Measurements from ENCODE around the gene SMIM36. TPM values are rescaled to one million over a fixed set of nuclear protein-coding genes. Genes with fewer than 3 reads are reported as not detected.
"Not testable (repeated sequence)": the region's sequence is repeated elsewhere in the genome, so short reads cannot be mapped to it uniquely, and the experiment has no call there.

Gene SMIM36
- total RNA-seq, 1 donor from 2014 or later: not detected

DNA sequence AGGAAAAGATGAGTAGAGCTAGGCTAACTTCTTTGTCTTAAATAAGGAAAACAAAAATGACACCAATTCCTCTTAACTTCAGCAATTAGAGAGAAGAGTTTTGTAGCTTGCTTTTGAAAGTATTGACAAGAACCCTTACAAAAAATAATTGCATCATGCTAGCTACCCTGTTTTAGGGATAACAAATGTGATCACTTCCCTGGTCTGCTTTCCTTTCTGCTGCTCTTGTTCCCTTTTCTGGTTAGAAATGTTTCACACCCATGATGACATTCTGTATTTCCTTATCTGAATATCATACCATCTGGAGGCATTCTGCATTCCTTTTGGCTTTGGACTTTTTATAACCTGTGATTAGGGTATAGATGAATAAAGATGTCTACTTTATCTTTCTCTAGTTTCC is 9.9 kb upstream of the SMIM36 start:
- Mint-ChIP-seq H3K36me3 (no peaks in the 10 kb centered on the region), H3K27ac (no peak overlapping the region), H3K4me1 (ENCODE audit: unreplicated experiment) (no peaks in the 10 kb centered on the region), H3K9me3 (no peaks in the 10 kb centered on the region), H3K4me3 (no peak overlapping the region), H3K27me3 (peaks cover 10% of the 10 kb centered on the region)
- no peak for TF ChIP-seq CTCF (conservative IDR thresholded peaks at IDR 0.05)
- DNase-seq (ENCODE audit: extremely low spot score, unreplicated experiment): no peak

GRCh38 chr17:55520402-55520801 is 9.2 kb upstream of the SMIM36 start:
- DNase-seq (ENCODE audit: extremely low spot score, unreplicated experiment): no peak
- TF ChIP-seq CTCF (conservative IDR thresholded peaks at IDR 0.05): no peak
- H3K9me3 Mint-ChIP-seq: no peaks in the 10 kb centered on the region
- H3K4me1 Mint-ChIP-seq (ENCODE audit: unreplicated experiment): no peaks in the 10 kb centered on the region
- no peak overlapping the region for H3K4me3 Mint-ChIP-seq
- H3K36me3 Mint-ChIP-seq: no peaks in the 10 kb centered on the region
- H3K27ac Mint-ChIP-seq: no peak overlapping the region
- H3K27me3 Mint-ChIP-seq: peaks cover 10% of the 10 kb centered on the region

DNA sequence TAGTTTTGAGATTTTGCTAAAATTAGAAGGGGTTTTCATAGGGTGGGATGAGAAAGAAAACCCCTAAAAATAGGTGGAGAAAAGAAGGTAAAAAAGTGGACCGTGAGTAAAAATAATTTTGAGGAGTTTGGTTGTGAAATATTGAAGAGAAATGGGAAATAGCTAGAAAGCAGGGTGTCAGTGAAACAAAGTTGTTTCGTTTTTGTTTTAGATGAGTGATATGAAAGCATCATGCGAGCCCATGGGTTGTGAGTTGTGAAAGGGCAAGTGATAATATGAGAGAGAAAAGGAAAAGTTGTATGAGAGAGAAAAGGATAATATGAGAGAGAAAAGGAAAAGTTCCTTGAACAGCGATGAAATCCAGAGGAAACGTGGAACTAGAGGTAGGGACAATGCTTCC is 7.3 kb upstream of the SMIM36 start:
- Mint-ChIP-seq H3K4me1 (ENCODE audit: unreplicated experiment) (peaks cover 7% of the 10 kb centered on the region), H3K36me3 (no peaks in the 10 kb centered on the region), H3K9me3 (no peaks in the 10 kb centered on the region), H3K27me3 (peaks cover 4% of the 10 kb centered on the region), H3K27ac (no peak overlapping the region), H3K4me3 (no peak overlapping the region)
- no peak for DNase-seq (ENCODE audit: extremely low spot score, unreplicated experiment)
- TF ChIP-seq CTCF (conservative IDR thresholded peaks at IDR 0.05): no peak

GRCh38 chr17:55513885-55514590 is 2.8 kb upstream of the SMIM36 start:
- peak; percentile 95 for TF ChIP-seq CTCF (conservative IDR thresholded peaks at IDR 0.05)
- Mint-ChIP-seq H3K36me3 (no peaks in the 10 kb centered on the region), H3K27ac (no peak overlapping the region), H3K4me3 (peak overlapping the region; percentile 10), H3K9me3 (no peaks in the 10 kb centered on the region), H3K27me3 (peaks cover 10% of the 10 kb centered on the region), H3K4me1 (ENCODE audit: unreplicated experiment) (peaks cover 11% of the 10 kb centered on the region)
- DNase-seq (ENCODE audit: extremely low spot score, unreplicated experiment): no peak

GRCh38 chr17:55507669-55508068 is 3.6 kb downstream of the SMIM36 start:
- not testable (repeated sequence) for DNase-seq (ENCODE audit: extremely low spot score, unreplicated experiment); H3K27ac Mint-ChIP-seq; H3K4me1 Mint-ChIP-seq (ENCODE audit: unreplicated experiment); H3K9me3 Mint-ChIP-seq; H3K27me3 Mint-ChIP-seq; H3K36me3 Mint-ChIP-seq; H3K4me3 Mint-ChIP-seq

- H3K9me3 Mint-ChIP-seq, H3K27ac Mint-ChIP-seq: not testable (repeated sequence)
- peak overlapping the region; percentile 49 for H3K4me3 Mint-ChIP-seq
Observed at GRCh38 chr17:55501626-55502025, 9.6 kb downstream of the SMIM36 start.

DNA sequence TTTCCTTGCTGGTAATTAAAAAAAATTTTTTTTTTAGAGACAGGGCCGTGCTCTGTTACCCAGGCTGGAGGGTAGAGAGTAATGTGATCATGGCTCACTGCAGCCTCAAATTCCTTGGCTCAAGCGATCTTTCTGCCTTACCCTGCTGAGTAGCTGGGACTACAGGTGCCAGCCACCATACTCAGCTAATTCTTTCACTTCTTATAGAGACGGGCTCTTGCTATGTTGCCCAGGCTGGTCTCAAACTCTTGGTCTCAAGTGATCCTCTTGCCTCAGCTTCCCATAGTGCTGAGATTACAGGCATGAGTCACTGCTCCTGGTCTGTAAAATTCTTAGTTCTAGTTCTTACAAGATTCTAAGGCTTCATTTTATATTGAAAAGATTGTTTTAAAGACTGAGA is 11.1 kb downstream of the SMIM36 start:
- Mint-ChIP-seq H3K9me3 (no peaks in the 10 kb centered on the region), H3K27ac (no peak overlapping the region), H3K27me3 (no peaks in the 10 kb centered on the region), H3K36me3 (no peaks in the 10 kb centered on the region), H3K4me1 (ENCODE audit: unreplicated experiment) (peaks cover 8% of the 10 kb centered on the region), H3K4me3 (no peak overlapping the region)
- TF ChIP-seq CTCF (conservative IDR thresholded peaks at IDR 0.05): no peak
- no peak for DNase-seq (ENCODE audit: extremely low spot score, unreplicated experiment)

More at GRCh38 chr17:55501626-55502025, 9.6 kb downstream of the SMIM36 start:
- H3K36me3 Mint-ChIP-seq; DNase-seq (ENCODE audit: extremely low spot score, unreplicated experiment); H3K4me1 Mint-ChIP-seq (ENCODE audit: unreplicated experiment); H3K27me3 Mint-ChIP-seq: not testable (repeated sequence)
